GM23338 (cell line): ENCODE measurements around the gene CAPN8.

Experiments
- EZH2 ChIP-seq: fragments of 200-600 bp; sonication (generic); IDR thresholded peaks from one replicate; pipeline ENCODE4 v1.8.0; 2017; ENCODE audit warnings: antibody characterized with exemption, mild to moderate bottlenecking, low read depth; ENCODE audit not compliant: unreplicated experiment
- EZH2phosphoT487 ChIP-seq: fragments of 200-600 bp; sonication (generic); IDR thresholded peaks from one replicate; pipeline ENCODE4 v1.8.1; 2018; ENCODE audit warnings: antibody characterized with exemption; ENCODE audit not compliant: unreplicated experiment
- TF ChIP-seq, protein P1 (sequence below), 2 experiments: fragments of 200-600 bp in 1 of 2; sonication (generic) in 1 of 2; conservative IDR thresholded peaks; 2 replicates each; pipeline versions ENCODE4 v1.5.1 to v1.6.1; 2016 to 2017; ENCODE audit warnings: antibody characterized with exemption in 2 of 2, low read depth in 2 of 2, mild to moderate bottlenecking in 2 of 2, moderate library complexity in 1 of 2
- TF ChIP-seq, protein P2 (sequence below): IDR thresholded peaks from one replicate; pipeline ENCODE4 v1.6.1; 2018; ENCODE audit warnings: antibody characterized with exemption; ENCODE audit not compliant: unreplicated experiment

DNA sequence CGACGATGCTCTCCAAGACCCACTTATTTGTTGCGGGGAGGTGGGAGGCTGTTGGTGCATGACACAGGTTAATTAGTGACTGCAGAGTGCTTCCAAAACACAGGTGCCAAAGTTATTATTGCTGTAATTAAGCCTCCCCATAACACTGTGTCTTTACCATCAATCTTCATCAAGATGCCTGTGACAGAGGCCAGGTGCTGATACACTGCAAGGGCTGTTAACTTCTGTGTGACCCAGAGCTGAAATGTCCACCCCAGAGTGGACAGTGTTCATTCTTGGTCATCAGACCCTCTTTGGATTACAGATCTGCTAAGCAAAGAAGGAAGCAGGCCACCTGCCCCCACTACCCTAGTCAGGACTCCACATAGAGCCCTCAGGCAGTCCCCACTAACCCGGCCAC, 55.5 kb downstream of the CAPN8 start:
- TF ChIP-seq, protein P1, sequence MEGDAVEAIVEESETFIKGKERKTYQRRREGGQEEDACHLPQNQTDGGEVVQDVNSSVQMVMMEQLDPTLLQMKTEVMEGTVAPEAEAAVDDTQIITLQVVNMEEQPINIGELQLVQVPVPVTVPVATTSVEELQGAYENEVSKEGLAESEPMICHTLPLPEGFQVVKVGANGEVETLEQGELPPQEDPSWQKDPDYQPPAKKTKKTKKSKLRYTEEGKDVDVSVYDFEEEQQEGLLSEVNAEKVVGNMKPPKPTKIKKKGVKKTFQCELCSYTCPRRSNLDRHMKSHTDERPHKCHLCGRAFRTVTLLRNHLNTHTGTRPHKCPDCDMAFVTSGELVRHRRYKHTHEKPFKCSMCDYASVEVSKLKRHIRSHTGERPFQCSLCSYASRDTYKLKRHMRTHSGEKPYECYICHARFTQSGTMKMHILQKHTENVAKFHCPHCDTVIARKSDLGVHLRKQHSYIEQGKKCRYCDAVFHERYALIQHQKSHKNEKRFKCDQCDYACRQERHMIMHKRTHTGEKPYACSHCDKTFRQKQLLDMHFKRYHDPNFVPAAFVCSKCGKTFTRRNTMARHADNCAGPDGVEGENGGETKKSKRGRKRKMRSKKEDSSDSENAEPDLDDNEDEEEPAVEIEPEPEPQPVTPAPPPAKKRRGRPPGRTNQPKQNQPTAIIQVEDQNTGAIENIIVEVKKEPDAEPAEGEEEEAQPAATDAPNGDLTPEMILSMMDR (conservative IDR thresholded peaks at IDR 0.05; ENCODE audit: low read depth in 2 of 2) = no peak
- no peak for TF ChIP-seq EZH2
- TF ChIP-seq, protein P2, sequence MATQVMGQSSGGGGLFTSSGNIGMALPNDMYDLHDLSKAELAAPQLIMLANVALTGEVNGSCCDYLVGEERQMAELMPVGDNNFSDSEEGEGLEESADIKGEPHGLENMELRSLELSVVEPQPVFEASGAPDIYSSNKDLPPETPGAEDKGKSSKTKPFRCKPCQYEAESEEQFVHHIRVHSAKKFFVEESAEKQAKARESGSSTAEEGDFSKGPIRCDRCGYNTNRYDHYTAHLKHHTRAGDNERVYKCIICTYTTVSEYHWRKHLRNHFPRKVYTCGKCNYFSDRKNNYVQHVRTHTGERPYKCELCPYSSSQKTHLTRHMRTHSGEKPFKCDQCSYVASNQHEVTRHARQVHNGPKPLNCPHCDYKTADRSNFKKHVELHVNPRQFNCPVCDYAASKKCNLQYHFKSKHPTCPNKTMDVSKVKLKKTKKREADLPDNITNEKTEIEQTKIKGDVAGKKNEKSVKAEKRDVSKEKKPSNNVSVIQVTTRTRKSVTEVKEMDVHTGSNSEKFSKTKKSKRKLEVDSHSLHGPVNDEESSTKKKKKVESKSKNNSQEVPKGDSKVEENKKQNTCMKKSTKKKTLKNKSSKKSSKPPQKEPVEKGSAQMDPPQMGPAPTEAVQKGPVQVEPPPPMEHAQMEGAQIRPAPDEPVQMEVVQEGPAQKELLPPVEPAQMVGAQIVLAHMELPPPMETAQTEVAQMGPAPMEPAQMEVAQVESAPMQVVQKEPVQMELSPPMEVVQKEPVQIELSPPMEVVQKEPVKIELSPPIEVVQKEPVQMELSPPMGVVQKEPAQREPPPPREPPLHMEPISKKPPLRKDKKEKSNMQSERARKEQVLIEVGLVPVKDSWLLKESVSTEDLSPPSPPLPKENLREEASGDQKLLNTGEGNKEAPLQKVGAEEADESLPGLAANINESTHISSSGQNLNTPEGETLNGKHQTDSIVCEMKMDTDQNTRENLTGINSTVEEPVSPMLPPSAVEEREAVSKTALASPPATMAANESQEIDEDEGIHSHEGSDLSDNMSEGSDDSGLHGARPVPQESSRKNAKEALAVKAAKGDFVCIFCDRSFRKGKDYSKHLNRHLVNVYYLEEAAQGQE = no peak
- TF ChIP-seq EZH2phosphoT487 = no peak
